ENCODE measurements around the gene TMEM248.
A peak's percentile ranks its signal among the peaks of the same experiment; 100 is the strongest.
"Not testable (repeated sequence)": the region's sequence is repeated elsewhere in the genome, so short reads cannot be mapped to it uniquely, and the experiment has no call there.

TMEM248 gene

DNA sequence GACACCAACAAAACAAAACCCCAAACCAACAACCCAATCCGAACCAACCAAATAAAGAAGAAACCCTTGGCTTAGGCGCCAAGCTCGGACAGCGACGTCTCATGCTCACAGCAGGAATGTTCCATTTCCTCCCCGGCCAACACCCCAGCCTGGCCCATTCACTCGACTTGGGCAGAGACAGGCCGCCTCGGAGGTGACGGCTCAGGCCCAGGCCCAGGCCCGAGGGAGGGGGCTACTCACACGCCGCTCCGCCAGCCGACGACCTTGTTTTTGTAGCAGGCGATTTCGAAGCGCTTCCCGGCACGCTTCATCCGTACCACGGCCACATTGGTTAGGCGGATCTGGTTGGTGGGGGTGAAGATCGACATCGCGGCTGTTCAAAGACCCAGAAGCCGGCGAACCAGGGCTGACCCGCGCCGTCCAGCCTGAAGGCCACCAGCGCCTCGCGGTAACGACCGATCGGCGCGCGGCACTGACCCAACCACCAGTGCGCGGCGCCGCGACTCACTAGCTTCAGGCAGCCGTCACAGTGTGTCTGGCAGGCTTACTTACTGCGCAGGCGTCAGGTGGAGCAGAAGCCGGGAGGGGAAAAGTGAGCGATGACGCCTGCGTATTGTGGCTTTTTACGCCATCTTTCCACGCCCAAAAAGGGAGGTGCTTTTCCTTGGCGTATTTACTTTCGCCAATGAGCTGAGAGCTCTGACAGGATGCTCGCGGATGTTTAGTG, 74.2 kb downstream of the TMEM248 start, which contains the start of gene SBDS:
Gene SBDS, minus strand, starts transcription at position 537 of the 727 bp plus-strand sequence. Its CDS starts 169 bp downstream, at position 368.
- H3K27me3 Mint-ChIP-seq: not testable (repeated sequence)

DNA sequence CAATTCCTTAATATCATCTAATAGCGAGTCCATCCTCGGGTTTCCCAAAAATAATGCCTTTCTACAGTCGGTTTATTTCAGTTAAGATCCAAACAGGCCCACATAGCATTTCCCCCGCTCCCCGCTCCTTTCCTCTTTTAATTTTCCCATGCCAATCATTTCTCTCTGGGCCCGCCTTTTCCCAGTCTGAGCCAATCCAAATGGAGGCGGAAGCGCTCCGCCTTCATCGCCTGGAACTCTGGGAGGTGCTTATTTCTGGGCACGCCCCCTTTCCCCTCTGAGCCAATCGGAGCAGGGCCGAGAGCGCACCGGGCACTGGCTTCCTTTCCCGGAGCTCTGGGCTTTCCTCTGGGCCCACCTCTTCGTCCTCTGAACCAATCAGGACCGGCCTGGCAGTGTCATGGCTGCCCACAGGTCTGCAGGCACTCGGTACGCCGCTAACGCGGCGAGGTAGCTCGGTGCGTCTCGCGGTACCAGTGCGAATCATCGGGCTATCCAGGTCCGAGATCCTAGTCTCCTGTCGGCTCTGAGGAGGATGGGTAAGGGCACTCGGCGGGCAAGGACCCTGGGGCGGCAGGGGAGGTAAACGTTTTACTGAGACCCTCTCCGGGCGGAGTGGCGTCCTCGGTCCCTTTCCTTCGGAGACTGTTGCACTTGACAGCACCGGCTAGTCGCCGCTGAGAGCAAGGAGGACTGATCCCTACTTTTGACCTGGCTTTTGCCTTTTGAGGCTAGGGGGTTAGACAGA, 75.6 kb downstream of the TMEM248 start, which contains the start of gene TYW1:
Gene TYW1, plus strand, starts transcription at position 390 of the 748 bp plus-strand sequence. Its CDS starts 146 bp downstream, at position 536.
- ATAC-seq (peak; percentile 91), DNase-seq (peak; percentile 97 to 99)
- peaks cover 26% of the 10 kb centered on the region for H3K4me1 Mint-ChIP-seq
- H3K27ac Mint-ChIP-seq: peak within 1 kb of the TSS; percentile 99
- not testable (repeated sequence) for H3K27me3 Mint-ChIP-seq, H3K9me3 Mint-ChIP-seq
- peak within 1 kb of the TSS; percentile 91 to 99 for H3K4me3 Mint-ChIP-seq

More for the DNA sequence above, 74.2 kb downstream of the TMEM248 start, which contains the start of gene SBDS:
- Mint-ChIP-seq H3K27ac (peak within 1 kb of the TSS; percentile 99 to 100), H3K4me3 (peak within 1 kb of the TSS; percentile 91 to 99), H3K4me1 (peaks cover 26% of the 10 kb centered on the region)
- ATAC-seq (peak; percentile 78), DNase-seq (peak; percentile 93 to 97)
- not testable (repeated sequence) for H3K9me3 Mint-ChIP-seq

DNA sequence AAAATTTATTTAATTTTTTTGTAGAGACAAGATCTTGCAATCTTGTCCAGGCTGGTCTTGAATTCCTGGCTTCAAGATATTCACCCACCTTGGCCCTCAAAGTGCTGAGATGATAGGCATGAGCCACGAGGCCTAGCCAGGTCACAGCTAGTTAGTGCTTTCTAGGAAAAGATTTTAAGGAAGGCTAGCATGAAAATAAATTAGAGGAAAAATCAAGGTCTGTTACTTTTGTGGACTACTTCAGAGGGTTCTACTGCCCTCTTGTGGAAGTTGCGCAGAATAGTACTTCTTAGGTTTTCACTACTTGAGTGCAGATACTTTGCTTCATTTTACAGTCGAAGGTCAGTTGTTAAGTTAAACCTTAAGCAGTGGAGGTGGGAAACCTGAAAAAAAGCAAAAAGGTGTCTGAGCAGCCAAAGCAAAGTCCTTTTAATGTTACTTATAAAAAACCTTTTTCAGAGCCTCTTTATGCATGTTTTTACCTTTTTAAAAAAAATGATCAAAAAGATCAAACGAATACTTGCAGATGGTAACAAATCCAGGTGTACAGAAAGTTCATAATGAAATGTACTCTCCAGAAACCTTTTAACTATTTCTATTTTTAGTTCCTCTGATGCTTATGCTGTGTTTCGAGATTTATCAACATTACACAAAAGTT, 79.7 kb downstream of the TMEM248 start:
- DNase-seq: peak in 1 of 2 donors; percentile 12
- H3K4me1 Mint-ChIP-seq: peaks cover 13% of the 10 kb centered on the region
- H3K27ac Mint-ChIP-seq, H3K27me3 Mint-ChIP-seq, H3K9me3 Mint-ChIP-seq, H3K4me3 Mint-ChIP-seq, ATAC-seq: not testable (repeated sequence)

DNA sequence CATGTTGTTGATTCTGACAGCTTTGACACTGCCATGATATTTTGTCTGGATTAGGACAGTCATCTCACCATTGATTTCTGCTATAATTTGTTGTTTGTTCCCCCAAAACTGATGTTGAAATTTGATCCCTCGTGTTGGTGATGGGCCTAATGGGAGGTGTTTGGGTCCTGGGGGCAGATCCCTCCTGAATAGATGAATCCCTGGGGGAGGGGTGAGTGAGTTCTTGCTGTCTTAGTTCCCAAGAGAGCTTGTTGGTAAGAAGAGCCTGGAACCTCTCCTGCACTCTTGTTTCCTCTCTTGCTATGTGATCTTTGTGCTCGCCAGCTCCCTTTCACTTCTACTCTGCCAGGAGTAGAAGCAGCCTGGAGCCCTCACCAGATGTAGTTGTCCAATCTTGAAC, 83.1 kb downstream of the TMEM248 start:
- not testable (repeated sequence) for H3K27me3 Mint-ChIP-seq, ATAC-seq, DNase-seq, H3K27ac Mint-ChIP-seq, H3K9me3 Mint-ChIP-seq, H3K4me3 Mint-ChIP-seq
- peaks cover 12% of the 10 kb centered on the region for H3K4me1 Mint-ChIP-seq

DNA sequence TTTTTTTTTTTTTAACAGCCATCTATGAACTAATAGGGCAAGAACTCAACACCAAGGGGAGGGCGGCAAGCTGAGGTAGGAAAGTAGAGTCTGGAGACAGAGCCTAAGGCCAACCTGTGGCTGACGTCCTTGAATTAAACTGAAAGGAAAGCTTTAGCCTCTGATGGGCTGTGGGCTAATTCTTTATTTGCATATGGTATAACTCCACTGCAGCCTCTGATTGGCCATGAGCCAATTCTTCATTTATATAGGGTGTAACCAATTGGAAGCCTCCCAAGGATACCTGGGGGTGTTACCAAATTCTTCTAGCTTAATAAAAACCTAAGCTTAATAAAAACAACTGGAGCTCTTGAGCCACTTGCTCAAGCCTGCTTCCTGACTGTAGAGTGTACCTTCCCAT, 85.9 kb downstream of the TMEM248 start:
- no peak for ATAC-seq
- DNase-seq: no peak
- no peak overlapping the region for H3K4me3 Mint-ChIP-seq

More for the DNA sequence above, 85.9 kb downstream of the TMEM248 start:
- Mint-ChIP-seq H3K9me3 (no peaks in the 10 kb centered on the region), H3K27me3 (no peaks in the 10 kb centered on the region), H3K27ac (no peak overlapping the region), H3K4me1 (peaks cover 12% of the 10 kb centered on the region)
